GM12875 (cell line): Measurements from ENCODE around the gene MET.

ENCODE experiments used
- H3K4me3 ChIP-seq: one replicate; pipeline ENCODE4 v1.5.1; 2011; ENCODE audit warnings: low read depth, low read length, control low read depth
- CTCF ChIP-seq: IDR thresholded peaks from 2 replicates; pipeline ENCODE4 v1.5.1; 2011; ENCODE audit warnings: low read depth, mild to moderate bottlenecking, control low read depth, inconsistent platforms, low read length, moderate library complexity, borderline replicate concordance; ENCODE audit not compliant: insufficient read depth

The MET gene

GRCh38 chr7:116802144-116802745 lies 130.2 kb downstream of the MET start:
- TF ChIP-seq CTCF: no peak
- H3K4me3 ChIP-seq: no peak overlapping the region

- TF ChIP-seq CTCF: peak; percentile 46
- no peak overlapping the region for H3K4me3 ChIP-seq
These were observed 130.8 kb downstream of the MET start for GRCh38 chr7:116802746-116803152.

- TF ChIP-seq CTCF: no peak
- no peak overlapping the region for H3K4me3 ChIP-seq
These were observed 132.5 kb downstream of the MET start for GRCh38 chr7:116804471-116804870.

- no peak for TF ChIP-seq CTCF
- H3K4me3 ChIP-seq: no peak overlapping the region
These were observed 133.1 kb downstream of the MET start for GRCh38 chr7:116805100-116805544.

- no peak overlapping the region for H3K4me3 ChIP-seq
- TF ChIP-seq CTCF: no peak
These were observed 134.3 kb downstream of the MET start for GRCh38 chr7:116806046-116806944.

- no peak for TF ChIP-seq CTCF
- no peak overlapping the region for H3K4me3 ChIP-seq
These were observed 135.1 kb downstream of the MET start for GRCh38 chr7:116807011-116807560.

GRCh38 chr7:116809636-116810266 lies 137.8 kb downstream of the MET start:
- TF ChIP-seq CTCF: peak; percentile 40; the same call in 1 of the 2 replicates
- H3K4me3 ChIP-seq: no peak overlapping the region
